Dermis microvascular lymphatic vessel endothelial cell (primary cell): ENCODE results near the gene LRRC17. TPM values are rescaled to one million over a fixed set of nuclear protein-coding genes. Genes with fewer than 3 reads are reported as not detected.
"Not testable (repeated sequence)": the region's sequence is repeated elsewhere in the genome, so short reads cannot be mapped to it uniquely, and the experiment has no call there.

Experiments used
- DNase-seq, 2 donors: peaks; one replicate each; pipeline versions ENCODE4 v3.0.0 to v3.0.0-alpha.2; 2010; ENCODE audit warnings: low read depth in 2 of 2
- total RNA-seq: library from RNA; depleted of rRNA; stranded (reverse); fragments of >200 nt; gene quantifications from 2 replicates; pipeline ENCODE4 v1.2.1, GENCODE V29; 2014

Gene LRRC17
- total RNA-seq, 1 donor from 2014 or later = 0.77 TPM

DNA sequence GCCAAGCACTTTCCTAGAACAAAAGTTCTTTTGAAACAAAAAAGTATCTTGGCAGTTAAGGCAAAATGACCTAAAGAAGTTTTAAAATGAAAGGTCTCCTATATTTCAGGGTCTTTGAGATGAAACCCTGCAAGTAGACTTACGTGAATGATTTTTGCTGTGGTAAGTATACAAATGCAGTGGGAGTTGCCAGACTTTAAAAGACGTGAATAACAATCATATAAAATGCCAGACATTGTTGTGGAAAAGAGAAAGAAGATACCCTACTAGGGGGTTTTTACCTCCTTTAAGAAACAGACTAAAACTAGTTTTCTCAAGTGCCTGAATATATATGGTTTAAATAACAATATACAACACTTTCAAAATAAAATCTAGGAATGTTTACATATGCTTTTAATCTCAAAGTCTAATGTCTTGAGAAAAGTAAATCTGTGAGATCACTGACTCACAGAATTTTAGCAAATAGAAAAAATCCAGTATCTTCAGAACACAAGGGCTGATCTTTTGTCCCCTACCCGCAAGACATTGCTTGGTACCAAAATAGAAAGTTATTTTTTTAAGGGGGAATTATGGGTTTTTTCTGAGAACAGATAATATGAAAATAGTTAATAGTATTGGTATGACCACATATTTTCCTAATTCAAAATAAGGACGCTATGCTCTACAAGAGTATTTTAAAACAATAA, 29.5 kb downstream of the LRRC17 start:
- DNase-seq = no peak

DNA sequence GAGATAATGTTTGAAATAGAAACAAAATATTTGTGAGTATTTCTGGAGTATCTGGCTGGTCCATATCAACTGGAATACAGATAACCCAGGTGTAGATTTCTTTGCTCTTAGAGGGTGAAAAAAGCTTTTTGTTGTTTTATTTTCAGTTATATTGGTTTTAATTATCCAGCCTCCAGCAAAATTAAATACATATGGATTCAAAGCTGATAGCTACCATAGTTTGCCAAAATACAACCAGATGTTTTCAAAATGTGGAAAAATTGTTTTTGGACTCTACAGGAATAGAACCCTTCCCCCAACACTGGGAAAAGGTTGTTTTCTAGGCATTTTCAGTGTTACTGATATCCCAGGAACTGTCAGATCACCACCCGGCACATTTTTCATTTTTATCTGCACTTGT, 30.1 kb downstream of the LRRC17 start:
- DNase-seq = no peak

DNA sequence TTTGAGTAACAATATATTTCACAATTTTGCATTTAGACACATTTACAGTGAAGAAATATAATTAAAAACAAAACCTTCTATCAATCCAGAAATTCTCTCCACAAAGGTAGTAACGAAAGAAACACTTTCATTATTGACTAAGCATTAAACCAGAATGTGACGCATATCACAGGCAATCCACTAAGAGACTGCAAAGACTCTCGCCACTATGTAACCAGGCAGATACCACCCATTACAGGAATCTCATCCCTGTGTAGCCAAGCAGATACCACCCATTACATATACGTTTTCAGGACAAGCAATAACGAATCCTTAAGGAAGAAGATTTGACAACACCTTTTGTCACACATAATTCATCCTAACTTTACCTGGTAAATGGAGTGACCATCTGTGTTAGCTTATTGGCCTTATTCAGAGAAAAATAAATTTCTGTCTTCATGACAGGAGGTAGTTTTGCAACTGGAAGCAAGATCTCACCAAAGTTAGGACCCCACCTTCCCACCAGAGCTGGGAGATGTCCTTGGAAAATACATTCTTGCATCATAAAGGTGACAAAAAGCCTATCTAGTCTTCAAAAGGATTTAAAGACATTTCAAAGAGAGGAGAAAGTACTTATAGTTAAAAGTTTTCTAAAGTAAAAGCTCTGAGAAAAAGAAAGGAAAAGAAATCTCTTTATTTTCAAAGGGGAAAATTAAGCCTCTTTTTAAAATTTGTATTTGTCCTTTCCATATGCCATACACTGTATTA, 30.8 kb downstream of the LRRC17 start:
- DNase-seq = no peak

DNA sequence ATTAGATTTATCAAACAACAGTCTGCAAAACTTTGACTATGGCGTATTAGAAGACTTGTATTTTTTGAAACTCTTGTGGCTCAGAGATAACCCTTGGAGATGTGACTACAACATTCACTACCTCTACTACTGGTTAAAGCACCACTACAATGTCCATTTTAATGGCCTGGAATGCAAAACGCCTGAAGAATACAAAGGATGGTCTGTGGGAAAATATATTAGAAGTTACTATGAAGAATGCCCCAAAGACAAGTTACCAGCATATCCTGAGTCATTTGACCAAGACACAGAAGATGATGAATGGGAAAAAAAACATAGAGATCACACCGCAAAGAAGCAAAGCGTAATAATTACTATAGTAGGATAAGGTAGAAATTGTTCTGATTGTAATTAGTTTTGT, 31.4 kb downstream of the LRRC17 start:
- DNase-seq = no peak

DNA sequence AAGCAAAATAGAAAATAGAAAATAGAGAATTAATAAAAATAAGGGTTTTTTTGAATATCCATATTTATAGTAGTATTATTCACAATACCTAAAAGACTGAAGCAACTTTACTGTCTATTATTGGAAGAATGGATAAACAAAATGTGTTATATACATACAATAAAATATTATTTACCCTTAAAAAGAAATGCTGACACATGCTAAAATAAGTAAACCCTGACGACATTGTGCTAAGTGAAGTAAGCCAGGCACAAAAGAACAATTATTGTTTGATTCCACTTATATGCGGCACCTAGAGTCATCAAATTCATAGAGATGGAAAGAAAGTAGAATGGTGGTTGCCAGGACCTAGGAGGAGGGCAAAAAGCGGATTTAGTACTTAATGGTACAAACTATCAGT, 39.0 kb downstream of the LRRC17 start:
- no peak for DNase-seq

DNA sequence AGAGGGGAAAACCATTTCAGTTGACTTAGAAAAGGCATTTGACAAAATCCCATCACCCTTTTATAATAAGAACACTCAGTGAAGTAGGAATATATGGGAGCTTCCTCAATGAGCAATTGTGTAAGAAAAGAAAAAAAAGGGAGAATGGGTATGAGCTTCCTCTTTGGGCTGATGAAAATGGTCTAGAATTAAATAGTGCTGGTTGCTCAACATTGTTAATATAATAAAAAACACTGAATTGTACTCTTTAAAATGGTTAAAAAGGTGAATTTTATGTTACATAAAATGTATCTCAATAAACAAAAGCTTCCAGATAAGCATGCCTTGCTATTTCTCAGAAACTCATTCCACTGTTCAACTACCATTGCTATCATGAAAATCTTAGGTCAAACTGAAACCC, 40.6 kb downstream of the LRRC17 start:
- no peak for DNase-seq

DNA sequence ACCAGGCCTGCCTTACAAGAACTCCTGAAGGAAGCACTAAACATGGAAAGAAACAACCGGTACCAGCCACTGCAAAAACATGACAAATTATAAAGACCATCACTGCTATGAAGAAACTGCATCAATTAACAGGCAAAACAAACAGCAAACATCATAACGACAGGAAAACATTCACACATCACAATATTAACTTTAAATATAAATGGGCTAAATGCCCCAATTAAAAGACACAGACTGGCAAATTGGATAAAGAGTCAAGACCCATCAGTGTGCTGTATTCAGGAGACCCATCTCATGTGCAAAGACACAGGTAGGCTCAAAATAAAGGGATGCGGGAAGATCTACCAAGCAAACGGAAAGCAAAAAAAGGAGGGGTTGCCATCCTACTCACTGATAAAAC, 41.6 kb downstream of the LRRC17 start:
- not testable (repeated sequence) for DNase-seq

DNA sequence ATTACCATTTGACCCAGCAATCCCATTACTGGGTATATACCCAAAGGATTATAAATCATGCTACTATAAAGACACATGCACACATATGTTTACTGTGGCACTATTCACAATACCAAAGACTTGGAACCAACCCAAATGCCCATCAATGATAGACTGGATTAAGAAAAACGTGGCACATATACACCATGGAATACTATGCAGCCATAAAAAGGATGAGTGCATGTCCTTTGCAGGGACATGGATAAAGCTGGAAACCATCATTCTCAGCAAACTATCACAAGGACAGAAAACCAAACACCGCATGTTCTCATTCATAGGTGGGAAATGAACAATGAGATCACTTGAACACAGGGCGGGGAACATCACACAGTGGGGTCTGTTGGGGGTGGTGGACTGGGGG, 45.2 kb downstream of the LRRC17 start:
- not testable (repeated sequence) for DNase-seq

DNA sequence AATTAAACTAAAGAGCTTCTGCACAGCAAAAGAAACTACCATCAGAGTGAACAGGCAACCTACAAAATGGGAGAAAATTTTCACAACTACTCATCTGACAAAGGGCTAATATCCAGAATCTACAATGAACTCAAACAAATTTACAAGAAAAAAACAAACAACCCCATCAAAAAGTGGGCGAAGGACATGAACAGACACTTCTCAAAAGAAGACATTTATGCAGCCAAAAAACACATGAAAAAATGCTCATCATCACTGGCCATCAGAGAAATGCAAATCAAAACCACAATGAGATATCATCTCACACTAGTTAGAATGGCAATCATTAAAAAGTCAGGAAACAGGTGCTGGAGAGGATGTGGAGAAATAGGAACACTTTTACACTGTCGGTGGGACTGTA, 49.2 kb downstream of the LRRC17 start:
- not testable (repeated sequence) for DNase-seq

DNA sequence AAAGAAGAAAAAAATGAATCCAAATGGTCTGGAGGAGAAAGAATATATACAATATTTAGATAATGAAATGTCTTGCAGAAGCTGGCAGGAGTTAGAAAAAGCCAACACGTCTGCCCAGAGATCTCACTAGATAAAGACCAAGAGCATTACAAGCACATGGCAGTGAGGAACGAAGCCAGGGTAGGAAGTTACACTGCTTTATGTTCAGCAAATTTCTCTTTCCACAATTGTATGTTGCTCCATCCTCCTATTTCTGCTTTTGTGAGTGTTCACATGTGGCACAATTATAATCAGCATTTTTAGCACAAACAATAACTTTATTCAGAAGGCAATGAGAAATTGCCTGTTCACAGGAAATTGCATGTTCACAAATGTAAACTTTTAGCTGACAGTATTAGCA, 53.7 kb downstream of the LRRC17 start:
- no peak for DNase-seq

DNA sequence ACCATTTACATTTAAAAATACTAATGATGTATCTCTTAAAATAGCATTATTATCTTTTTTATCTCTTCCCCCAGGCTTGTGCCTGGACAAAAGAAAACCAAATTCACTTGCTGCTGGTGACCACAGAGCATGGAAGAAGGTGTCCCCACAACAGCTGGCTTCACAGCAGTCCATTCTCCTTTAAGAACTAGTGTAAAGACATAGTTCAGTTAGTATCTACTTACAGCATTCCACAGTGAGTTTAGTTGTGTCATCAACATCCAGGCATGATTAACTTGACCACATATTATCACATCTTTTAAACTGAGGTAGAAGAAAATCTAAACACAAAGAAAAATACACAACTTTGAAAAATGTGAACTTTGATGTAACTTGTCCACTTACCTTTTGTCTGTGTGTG, 55.0 kb downstream of the LRRC17 start:
- no peak for DNase-seq

DNA sequence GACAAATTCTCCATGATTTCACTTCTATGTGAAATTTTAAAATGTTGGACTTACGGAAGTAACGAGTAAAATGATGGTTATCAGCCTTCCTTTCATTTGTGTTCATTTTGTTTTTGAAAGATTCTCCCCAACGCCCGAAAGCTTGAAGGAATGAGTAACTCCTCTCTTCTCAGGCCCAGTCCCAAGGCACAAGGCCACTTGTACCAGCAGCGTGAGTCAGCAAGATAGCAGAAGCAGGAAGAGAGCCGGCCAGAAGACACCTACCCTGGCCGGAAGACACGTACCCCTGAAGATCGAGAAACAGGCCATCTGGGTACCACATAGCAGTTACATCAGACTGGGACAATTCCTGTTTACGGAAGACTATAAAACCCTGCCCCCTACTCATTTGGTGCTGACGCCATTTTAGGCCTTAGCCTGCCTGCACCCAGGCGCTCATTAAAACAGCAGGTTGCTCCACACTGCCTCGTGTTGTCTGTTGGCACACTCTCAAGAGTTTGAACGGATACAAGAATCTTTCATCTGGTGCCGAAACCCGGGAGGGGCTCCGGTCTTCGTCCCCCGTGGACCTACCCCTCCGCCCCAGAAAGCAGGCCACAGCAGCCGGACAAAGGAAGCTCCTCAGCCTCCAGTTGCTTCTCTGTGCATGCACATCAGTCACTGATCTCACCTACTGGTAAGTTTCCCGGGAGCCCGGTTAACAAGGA, 60.4 kb downstream of the LRRC17 start:
- DNase-seq = peak in 1 of 2 donors; percentile 37

DNA sequence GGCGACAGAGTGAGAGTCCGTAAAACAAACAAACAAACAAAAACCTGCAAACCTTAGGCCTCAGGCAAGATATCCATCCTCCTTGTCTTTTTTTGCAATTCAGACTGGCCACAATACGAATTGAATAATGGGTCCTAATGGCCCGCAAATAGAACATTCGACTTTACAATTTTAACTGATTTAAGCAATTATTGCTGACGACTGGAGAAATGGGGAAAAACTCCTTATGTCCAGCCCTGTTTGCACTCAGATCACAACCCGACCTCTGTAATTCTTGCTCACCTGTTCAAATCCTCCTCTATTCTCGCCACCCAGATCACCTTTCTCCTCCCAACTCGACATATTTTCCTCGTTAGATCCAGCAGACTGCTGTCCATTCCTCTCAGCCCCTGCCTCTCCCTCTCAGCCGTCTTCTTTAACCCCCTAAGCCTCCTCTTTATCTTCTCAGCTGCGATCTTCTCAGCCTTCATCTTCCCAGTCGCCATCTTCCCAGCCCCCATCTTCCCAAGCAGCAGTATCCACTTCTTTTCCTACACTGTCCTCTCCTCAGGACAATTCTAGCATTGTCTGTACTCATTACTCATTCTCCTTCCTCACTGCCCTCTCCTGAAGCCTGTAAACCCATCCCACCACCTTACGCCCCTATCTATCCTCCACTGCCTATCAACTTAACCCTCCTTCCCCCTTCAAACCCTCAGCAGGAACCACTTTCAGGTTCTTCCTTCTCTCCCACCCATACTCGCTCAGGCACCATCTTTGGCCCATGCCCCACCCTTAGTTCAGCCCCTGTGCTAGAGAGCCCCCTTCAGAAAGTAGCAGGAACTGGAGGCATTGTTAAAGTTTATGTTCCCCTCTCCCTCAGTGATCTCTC, 61.8 kb downstream of the LRRC17 start:
- no peak for DNase-seq

DNA sequence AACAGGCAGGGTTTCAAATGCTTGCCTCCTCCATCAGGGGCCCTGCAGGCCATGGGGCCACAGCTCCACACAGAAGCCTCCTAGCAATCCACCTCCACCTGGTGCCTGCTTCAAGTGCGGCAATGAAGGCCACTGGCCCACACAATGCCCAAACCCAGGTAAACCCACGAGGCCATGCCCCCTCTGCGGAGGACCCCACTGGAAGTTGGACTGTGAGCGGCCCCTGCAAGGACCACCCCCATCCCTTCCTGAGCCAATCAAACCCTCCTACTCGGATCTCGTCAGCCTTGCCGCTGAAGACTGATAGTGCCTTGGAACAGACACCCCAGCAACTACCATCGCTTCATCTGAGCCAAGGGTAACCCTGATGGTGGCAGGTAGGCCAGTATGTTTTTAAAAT, 63.1 kb downstream of the LRRC17 start:
- no peak for DNase-seq

DNA sequence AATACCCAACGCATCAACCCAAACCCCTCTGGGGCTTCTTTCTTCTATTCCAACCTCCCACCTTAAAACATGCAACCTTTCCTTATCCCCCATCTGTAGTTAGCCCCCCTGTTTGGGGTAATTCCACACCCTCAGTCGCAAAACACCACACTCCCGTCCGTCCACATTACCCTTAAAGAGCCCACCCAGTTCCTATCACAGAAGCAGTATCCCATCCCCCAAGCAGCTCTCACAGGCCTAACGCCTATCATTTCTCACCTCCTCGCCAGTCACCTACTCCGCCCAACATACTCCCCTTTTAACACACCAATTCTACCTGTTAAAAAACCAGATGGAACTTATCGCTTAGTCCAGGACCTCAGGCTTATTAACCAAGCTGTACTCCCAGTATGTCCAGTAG, 63.7 kb downstream of the LRRC17 start:
- no peak for DNase-seq

DNA sequence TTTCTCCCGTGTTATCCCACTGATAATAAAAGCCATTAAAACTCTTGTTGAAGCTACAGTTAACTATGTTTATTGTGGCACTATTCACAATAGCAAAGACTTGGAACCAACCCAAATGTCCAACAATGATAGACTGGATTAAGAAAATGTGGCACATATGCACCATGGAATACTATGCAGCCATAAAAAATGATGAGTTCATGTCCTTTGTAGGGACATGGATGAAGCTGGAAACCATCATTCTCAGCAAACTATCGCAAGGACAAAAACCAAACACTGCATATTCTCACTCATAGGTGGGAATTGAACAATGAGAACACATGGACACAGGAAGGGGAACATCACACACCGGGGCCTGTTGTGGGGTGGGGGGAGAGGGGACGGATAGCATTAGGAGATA, 64.8 kb downstream of the LRRC17 start:
- DNase-seq = not testable (repeated sequence)

DNA sequence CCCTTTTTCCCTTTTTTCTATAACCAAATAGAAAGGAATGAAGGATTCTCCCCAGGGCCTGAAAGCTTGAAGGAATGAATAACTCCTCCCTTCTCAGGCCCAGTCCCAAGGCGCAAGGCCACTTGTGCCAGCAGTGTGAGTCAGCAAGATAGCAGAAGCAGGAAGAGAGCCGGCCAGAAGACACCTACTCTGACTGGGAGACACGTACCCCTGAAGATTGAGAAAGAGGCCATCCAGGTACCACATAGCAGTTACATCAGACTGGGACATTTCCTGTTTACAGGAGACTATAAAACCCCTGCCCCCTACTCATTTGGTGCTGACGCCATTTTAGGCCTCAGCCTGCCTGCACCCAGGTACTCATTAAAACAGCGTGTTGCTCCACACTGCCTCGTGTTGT, 65.5 kb downstream of the LRRC17 start:
- peak in 1 of 2 donors; percentile 40 for DNase-seq

DNA sequence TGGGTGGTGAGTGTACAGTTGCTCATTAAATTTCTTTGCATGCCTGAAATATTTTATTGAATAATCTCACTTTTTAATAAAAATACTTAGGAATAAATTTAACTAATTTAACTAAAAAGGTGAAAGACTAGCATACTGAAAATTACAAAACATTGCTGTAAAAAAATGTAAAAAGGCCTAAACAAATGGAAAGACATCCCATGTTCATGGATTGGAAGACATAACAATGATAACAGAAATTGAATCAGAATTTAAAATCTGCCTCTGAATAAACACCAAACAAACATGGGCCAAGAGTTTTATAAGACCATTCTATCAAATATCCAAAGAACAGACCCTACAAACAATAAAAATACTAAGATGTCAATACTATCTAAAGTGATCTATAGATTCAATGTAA, 66.9 kb downstream of the LRRC17 start:
- no peak for DNase-seq

DNA sequence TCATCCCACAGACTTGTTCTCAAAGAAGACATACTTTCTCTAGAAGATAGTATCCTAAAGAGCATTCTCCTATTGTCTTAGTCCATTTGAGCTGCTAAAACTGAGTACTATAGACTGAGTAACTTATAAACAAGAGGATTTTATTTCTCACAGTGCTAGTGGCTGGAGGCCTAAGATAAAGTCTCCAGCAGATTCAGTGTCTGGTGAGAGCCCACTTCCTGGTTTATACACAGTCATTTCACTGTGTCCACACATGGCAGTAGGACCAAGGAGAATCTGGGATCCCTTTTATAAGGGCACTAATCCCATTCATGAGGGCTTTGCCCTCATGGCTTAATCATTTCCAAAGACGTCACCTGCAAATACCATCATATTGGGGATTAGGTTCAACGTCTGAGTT, 68.7 kb downstream of the LRRC17 start:
- no peak for DNase-seq

DNA sequence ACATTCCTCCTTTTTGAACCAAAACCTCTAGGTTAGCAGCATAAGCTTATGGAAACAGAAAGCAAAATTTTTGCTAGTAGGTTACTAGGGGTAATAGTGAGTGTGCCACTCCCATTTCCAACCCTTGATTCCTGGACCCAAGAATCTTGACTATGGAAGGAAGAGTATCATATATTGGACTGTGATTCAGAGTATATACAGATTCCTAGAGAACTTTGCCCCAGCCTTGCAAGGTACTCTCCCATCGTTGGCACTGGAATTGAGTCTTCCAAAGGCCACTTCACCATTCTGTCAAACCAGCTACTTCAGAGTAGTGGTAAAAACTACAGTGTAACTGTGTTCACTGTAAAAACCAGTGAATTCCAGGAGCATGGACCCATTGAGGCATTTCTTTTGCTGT, 69.4 kb downstream of the LRRC17 start:
- no peak for DNase-seq

DNA sequence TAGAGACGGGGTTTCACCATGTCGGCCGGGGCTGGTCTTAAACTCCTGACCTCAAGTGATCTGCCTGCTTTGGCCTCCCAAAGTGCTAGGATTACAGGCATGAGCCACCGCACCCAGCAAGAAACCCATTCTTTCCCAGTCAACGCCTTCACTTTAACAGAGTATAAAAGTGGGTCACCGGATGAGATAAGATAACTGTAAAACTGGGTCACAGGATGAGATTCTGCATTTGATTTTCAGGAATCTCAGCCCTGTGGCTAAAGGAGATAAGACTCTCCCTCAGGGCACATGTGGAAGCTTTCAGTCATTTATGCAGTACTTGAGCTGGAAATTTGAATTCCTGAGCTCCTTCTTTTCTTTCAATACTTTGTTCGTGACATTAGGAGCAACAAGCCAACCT, 70.8 kb downstream of the LRRC17 start:
- DNase-seq = no peak
